Activated T-cell treated with anti-CD3 and anti-CD28 coated beads, Interleukin-2, amount 50 U/mL, for 48 hours (primary cell): ENCODE data around the gene ZNF710.
"Not testable (repeated sequence)": the region's sequence is repeated elsewhere in the genome, so short reads cannot be mapped to it uniquely, and the experiment has no call there.

Source experiments
- DNase-seq, 2 experiments: peaks; one replicate each; pipeline ENCODE4 v3.0.0-alpha.2; 2020

Gene ZNF710

GRCh38 chr15:90001062-90001682, at the start of gene ZNF710:
TSS of gene ZNF710 (plus strand) at chr15:90001324. CDS start at chr15:90067138, 65,814 bp downstream.
- peak; percentile 57 to 58 for DNase-seq

DNA sequence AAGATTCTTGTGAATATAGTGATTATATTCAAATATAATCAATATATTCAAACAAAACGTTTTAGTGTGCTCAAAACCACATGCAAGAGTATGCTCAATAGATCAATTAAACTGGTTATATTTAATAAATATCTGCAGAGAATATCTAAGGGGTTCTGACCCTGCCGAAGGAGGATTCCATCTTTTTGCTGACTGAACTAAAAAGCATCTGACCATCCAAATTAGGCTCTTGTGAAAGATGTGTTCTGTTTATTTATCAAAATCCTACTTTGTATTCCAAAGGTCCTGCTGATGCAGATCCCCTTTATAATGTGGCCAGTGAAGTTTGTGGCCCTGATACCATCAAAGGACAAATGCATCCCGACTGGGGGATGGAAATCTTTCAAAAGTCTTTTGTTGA, 46.6 kb upstream of the ZNF710 start:
- no peak for DNase-seq

DNA sequence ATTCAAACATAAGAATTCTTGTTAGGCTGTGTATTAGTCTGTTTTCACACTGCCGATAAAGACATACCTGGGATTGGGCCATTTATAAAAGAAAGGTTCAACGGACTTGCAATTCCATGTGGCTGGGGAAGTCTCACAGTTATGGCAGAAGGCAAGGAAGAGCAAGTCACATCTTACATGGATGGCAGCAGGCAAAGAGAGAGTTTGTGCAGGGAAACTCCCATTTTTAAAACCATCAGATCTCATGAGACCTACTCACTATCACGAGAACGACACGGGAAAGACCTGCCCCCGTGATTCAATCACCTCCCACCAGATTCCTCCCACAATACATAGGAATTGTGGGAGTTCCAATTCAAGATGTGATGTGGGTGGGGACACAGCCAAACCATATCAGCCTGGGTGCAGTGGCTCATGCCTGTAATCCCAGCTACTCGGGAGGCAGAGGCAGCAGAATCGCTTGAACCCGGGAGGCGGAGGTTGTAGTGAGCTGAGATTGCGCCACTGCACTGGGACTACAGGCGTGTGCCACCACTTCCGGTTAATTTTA, 45.6 kb upstream of the ZNF710 start:
- DNase-seq: not testable (repeated sequence)

- DNase-seq: no peak
Measured at GRCh38 chr15:89958107-89958805, 42.9 kb upstream of the ZNF710 start.

DNA sequence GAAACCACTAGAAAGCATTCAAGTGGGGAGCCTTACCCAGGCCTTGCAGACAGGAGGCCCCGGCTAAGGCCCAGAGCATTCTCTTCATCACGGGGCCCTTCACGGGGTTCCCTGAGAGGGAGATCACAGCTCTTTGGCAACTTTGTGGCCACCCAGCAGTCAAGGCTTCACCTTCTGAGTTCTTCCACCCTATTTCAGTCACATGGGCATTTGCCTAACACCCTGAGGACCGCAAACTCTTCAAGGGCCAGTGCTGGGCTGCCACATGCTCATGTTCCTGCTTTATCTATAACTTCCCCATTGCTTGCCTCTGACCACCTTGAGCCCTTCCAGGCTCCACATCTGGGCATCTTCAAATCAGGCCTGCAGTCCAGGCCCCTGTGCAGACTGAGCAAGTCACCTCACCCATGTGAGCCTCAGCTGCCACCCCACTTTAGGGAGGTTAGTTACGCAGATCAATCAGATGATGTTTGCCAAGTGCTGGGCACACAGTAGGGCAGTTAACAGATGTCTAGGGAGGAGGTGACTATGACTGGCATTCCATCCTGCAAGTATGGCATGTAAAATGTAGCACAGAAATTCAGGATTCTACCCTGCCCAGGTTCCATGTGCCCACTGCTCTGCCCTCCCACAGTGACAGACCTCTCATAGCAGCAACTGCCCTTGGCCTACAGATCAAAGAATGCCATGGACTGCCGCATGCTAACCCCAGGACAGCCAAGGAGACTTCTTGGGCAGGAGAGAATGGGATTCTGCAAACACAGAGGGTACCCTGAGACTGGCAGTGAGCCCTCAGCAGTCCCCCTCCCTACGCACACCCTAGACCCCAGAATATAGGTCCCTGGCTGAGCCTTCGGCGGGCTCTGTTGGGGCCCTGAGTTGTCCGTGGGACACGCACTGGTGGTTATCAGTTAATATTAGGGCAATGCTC, 37.6 kb upstream of the ZNF710 start:
- no peak for DNase-seq

DNA sequence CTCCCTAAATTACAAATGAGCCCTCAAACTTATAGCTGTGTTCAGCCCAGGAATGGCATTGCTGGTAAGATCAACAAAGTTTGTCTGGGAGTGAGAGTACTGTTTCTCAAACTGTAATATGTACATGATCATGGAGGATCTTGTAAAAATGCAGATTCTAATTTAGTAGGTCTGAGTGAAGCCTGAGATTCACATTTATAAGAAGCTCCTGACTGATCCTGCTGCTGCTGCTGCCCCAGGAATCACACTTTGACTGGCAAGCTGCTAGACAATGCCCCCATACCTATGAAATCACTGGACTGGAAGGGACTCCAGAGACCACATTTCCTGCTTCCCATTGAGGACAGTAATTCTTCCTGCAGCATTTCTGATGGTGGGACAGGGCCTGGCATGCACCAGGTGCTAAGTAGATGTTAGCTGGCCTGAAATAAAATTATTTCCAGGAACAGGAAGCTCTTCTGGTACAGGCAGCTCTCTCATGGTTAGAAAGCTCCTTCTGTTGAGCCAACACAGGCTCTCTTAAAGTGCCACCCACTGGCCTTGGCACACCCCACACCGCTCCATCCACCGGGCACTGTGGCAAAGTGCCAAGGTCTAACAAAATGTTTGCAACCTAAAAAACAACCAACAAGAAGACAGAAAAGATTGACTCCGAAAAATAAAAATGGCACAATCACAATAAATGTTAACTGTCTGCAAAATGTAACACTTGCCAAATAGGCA, 36.7 kb upstream of the ZNF710 start:
- no peak for DNase-seq

DNA sequence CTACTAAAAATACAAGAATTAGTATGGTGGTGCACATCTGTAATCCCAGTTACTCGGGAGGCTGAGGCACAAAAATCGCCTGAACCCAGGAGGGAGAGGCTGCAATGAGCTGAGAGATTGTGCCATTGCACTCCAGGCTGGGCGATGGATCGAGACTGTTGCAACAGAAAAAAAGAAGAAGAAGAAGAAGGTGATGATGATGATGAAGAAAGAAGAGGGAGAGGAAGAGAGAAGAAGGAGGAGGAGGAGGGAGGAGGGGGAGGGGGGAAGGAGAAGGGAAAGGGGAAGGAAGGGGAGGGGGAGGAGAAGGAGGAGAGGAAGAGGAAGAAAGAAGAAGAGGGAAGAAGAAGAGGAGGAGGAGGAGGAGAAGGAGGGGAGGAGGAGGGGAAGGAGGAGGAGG, 33.2 kb upstream of the ZNF710 start:
- DNase-seq: no peak

GRCh38 chr15:89971592-89971997, 29.5 kb upstream of the ZNF710 start:
- DNase-seq: peak; percentile 66 to 75

DNA sequence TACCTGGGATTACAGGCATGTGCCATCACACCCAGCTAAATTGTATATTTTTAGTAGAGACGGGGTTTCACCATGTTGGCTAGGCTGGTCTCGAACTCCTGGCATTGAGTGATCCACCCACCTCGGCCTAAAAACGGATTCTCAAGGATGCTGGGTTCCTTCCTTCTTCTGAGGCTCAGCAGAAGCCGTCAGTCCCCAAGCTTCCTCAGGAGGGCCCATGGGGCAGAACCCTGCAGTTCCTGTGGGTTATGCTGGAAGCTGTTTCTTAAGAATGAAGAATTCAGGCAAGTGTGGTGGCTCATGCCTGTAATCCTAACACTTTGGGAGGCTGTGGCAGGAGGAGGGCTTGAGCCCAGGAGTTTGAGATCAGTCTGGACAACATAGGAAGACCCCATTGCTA, 29.0 kb upstream of the ZNF710 start:
- DNase-seq: no peak

DNA sequence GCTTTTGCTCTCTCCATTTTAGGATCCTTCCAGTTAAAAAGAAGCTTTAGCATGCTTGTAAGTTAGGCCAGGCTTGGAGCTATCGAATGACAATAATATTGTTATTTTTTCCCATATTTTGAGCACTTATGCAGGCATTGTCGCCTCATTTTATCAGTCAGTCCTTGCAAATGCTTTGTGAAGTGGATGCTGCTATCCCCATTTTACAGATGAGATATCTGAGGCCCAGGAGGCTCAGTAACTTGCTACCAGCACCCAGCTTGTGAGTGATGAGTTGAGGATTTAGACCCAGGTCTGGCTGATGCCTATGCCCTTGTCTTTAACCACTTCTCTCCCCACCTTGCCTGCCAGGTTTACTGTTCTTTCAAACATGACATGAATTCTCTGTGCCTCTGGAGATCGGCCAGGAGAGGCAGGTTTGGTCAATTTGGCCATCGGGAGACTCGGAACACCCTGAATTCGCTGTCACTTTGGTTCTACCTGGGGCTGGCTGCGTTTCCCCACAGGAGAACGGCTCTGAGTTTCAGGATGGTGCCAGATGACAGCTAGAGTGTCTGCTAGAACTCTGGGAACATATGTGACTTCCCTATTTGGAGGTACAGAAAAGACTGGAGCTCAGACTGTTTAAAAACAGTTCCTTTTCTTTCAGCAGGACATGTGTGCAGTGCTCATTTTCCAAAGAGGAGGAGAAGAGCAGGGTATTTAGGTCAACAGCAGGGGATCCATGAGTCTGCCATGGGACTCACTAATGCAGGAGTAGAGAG, 25.5 kb upstream of the ZNF710 start:
- DNase-seq: no peak

DNA sequence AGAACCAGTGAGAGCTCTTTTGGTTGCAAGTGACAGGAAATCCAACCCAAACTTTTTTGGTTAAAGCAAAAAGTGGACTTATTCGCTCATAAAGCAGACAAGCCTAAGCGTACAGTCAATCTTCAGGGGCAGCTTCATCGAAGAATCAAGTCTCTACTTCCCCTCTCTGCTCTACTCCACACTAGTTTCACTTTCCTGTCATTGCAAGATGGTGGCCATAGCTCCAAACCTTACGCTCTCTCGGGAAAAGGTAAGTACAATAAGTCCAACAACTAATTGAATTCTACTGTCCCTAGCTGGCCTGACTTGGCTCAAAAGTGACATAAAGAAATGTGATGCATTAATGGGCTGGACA, 24.9 kb upstream of the ZNF710 start:
- DNase-seq: no peak

- not testable (repeated sequence) for DNase-seq
Measured at GRCh38 chr15:89977836-89978235, 23.3 kb upstream of the ZNF710 start.

GRCh38 chr15:89978914-89979313, 22.2 kb upstream of the ZNF710 start:
- no peak for DNase-seq

DNA sequence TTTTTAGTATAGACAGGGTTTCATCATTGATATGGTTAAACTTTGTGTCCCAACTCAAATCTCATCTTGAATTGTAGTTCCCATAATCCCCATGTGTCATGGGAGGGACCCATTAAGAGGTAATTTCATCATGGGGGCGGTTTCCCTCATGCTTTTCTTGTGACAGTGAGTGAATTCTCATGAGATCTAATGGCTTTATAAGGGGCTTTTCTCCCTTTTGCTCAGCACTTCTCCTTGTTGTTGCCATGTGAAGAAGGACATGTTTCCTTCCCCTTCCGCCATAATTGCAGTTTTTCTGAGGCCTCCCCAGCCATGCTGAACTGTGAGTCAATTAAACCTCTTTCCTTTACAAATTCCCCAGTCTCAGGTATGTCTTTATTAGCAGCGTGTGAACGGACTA, 20.2 kb upstream of the ZNF710 start:
- DNase-seq: no peak

DNA sequence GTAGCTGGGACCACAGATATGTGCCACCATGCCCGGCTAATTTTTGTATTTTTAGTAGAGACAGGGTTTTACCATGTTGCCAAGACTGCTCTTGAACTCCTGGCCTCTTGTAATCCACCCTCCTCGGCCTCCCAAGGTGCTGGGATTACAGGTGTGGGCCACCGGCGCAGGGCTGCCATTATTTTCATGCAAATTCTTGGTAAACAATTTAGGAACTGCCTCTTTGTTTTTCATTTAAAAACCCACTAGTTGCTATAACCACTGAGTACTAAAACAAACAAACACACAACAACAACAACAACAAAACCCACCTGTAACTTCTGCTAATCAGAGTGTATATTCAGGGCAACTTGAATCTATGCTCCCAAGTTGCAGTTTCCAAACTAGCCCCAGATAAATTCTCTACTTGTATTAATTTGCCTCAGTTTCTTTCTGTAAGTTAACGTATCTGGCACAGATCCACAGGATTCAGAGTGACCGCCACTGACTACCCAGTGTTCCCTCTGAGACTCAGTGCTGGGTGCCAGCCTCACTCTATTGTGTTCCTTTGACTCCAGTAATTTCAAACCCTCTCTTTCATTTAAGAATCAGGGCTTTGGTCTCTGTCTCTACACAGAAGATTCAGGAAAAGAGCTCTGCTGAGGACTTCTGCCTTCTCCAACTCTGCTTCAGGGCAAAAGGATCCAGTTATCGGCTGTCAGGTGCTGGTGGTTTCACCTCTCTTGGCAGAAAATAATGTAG, 18.6 kb upstream of the ZNF710 start:
- no peak for DNase-seq

- DNase-seq: no peak
Measured at GRCh38 chr15:89984001-89984400, 17.1 kb upstream of the ZNF710 start.

- DNase-seq: no peak
Measured at GRCh38 chr15:89984421-89985010, 16.6 kb upstream of the ZNF710 start.

DNA sequence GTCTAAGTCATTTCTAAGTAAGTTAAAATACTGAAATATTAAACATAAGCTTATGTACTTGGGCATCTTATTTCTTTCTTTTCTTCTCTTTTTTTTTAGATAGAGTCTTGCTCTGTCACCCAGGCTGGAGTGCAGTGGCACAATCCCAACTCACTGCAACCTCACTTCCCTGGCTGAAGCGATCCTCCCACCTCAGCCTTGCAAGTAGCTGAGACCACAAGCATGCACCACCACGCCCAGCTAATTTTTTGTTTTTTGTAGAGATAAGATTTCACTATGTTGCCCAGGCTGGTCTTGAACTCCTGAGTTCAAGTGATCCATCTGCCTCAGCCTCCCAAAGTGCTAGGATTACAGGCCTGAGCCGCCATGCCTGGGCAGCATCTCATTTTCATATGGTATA, 16.0 kb upstream of the ZNF710 start:
- no peak for DNase-seq

- DNase-seq: no peak
Measured at GRCh38 chr15:89991312-89991711, 9.8 kb upstream of the ZNF710 start.

DNA sequence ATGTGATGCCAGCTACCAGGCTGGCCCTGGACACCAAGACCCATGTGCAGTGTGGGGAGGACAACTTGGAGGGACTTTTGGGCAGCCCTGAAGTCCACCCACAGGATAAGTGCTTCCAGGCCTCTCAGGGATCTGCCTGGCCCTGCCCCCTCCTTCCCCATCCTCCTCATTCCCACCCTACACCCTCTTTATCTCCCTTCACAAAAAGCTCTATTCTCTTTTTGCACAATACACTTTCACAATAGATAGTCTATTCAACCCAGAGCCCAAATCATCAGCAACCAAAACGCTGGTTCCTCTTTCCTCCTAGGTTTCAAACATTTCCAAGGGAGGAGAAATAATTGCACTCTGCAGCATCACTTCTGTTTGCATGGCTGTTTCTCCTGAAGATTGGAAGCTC, 7.8 kb upstream of the ZNF710 start:
- no peak for DNase-seq

DNA sequence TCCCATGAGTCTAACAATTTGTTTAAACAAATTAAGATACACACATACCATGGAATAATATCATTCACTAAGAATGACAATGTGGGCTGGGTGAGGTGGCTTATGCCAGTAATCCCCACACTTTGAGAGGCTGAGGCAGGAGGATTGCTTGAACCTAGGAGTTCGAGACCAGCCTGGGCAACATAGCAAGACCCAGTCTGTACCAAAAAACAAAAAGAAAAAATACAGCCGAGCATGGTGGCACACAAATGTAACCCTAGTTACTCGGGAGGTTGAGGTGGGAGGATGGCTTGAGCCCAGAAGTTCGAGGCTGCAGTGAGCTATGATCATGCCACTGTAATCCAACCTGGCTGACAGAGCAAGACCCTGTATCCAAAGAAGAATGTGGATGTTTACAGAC, 4.0 kb upstream of the ZNF710 start:
- no peak for DNase-seq
